CD4-positive, alpha-beta T cell (primary cell): Measurements from ENCODE around the gene CDC45. TPM values are rescaled to one million over a fixed set of nuclear protein-coding genes. Genes with fewer than 3 reads are reported as not detected.

Experiments
- ATAC-seq: fragments of 200-7000 bp; cut with Tn5 transposase; one replicate; pipeline ENCODE4 v1.10.0; 2022; ENCODE audit warnings: mild to moderate bottlenecking; ENCODE audit not compliant: poor library complexity
- CTCF ChIA-PET: fragments of 350-600 bp; sonication (Branson Sonifier 250); formaldehyde crosslinking; loops from one replicate; lab custom pipeline; 2021; ENCODE audit warnings: antibody characterized with exemption, inconsistent platforms; lab: Charles Lee
- POLR2A ChIA-PET: fragments of 350-600 bp; sonication (Branson Sonifier 250); formaldehyde crosslinking; loops from one replicate; lab custom pipeline; 2021; ENCODE audit warnings: antibody characterized with exemption, inconsistent platforms; lab: Charles Lee
- DNase-seq, 14 experiments: peaks; one replicate each; pipeline ENCODE4 v3.0.0-alpha.2; 2013 to 2020; ENCODE audit warnings: mixed read lengths in 2 of 14
- H3K27ac ChIP-seq, 2 donors: one replicate each; pipeline versions ENCODE4 v1.5.1 to v1.7.0; 2013; ENCODE audit warnings: low read length in 2 of 2, low read depth in 1 of 2, mild to moderate bottlenecking in 1 of 2
- H3K27me3 ChIP-seq, 2 experiments: 1 replicate in 1 of 2; 2 replicates in 1 of 2; pipeline versions ENCODE4 v1.6.1 to v1.7.0; 2013; ENCODE audit warnings: low read length in 2 of 2, control low read depth in 1 of 2, mild to moderate bottlenecking in 1 of 2, moderate library complexity in 1 of 2; ENCODE audit not compliant: insufficient read depth in 2 of 2, control insufficient read depth in 1 of 2
- H3K36me3 ChIP-seq: one replicate; pipeline ENCODE4 v1.6.1; 2013; ENCODE audit warnings: low read length, control low read depth; ENCODE audit not compliant: insufficient read depth
- H3K4me1 ChIP-seq: one replicate; pipeline ENCODE4 v1.6.1; 2013; ENCODE audit warnings: low read length, control low read depth; ENCODE audit not compliant: insufficient read depth
- H3K4me3 ChIP-seq: one replicate; pipeline ENCODE4 v1.5.1; 2013; ENCODE audit warnings: mild to moderate bottlenecking, low read length, moderate library complexity
- H3K9me3 ChIP-seq, 2 experiments: 1 replicate in 1 of 2; 2 replicates in 1 of 2; pipeline versions ENCODE4 v1.6.1 to v1.7.0; 2013; ENCODE audit warnings: low read length in 2 of 2, mild to moderate bottlenecking in 2 of 2, control low read depth in 1 of 2, moderate library complexity in 1 of 2; ENCODE audit not compliant: control insufficient read depth in 1 of 2, insufficient read depth in 1 of 2
- H3K27ac Mint-ChIP-seq: one replicate; pipeline ENCODE4 v1.8.0; 2020; ENCODE audit warnings: mixed read lengths
- H3K27me3 Mint-ChIP-seq: one replicate; pipeline ENCODE4 v1.8.0; 2021; ENCODE audit warnings: mixed read lengths
- H3K36me3 Mint-ChIP-seq: one replicate; pipeline ENCODE4 v1.8.0; 2021; ENCODE audit warnings: low read depth, mixed read lengths
- H3K4me1 Mint-ChIP-seq: one replicate; pipeline ENCODE4 v1.8.0; 2021; ENCODE audit warnings: low read depth, mixed read lengths
- H3K4me3 Mint-ChIP-seq: one replicate; pipeline ENCODE4 v1.8.0; 2020; ENCODE audit warnings: mild to moderate bottlenecking, mixed read lengths
- H3K9me3 Mint-ChIP-seq: one replicate; pipeline ENCODE4 v1.8.0; 2020; ENCODE audit warnings: mixed read lengths
- CTCF ChIP-seq: fragments of 200-600 bp; IDR thresholded peaks from one replicate; pipeline ENCODE4 v1.8.0; 2022; ENCODE audit warnings: antibody characterized with exemption, mild to moderate bottlenecking
- intact Hi-C, 2 experiments: fragments of 100-400 bp; cut with DNase I in 1 of 2; cut with micrococcal nuclease in 1 of 2; formaldehyde crosslinking; loops; one replicate each; pipeline versions ENCODE4 v1.15.1 to v1.9.0; 2023 to 2025; cut with DNase I, micrococcal nuclease
- total RNA-seq, 174 experiments: library from RNA in 2 of 174; stranded (reverse) in 2 of 174; gene quantifications; one replicate each; pipeline ENCODE4 v1.2.3 and lab custom pipeline; 2021 to 2026

The CDC45 gene
- total RNA-seq, 2 experiments from 2014 or later, result 0.75 to 0.82 TPM

GRCh38 chr22:19555651-19556050 is 75.9 kb downstream of the CDC45 start:
- H3K4me1 Mint-ChIP-seq, result no peaks in the 10 kb centered on the region

GRCh38 chr22:19556963-19557545 is 77.3 kb downstream of the CDC45 start:
- peaks cover 0 to 5% of the 10 kb centered on the region in 2 experiments for H3K9me3 ChIP-seq
- no peak for DNase-seq
- no peak overlapping the region for H3K4me3 ChIP-seq
- no peaks in the 10 kb centered on the region for H3K36me3 ChIP-seq
- no peaks in the 10 kb centered on the region for H3K4me1 ChIP-seq
- ChIA-PET POLR2A (no interaction called here), CTCF (no interaction called here)
- Mint-ChIP-seq H3K27ac (no peak overlapping the region), H3K36me3 (no peaks in the 10 kb centered on the region), H3K4me3 (no peak overlapping the region), H3K4me1 (no peaks in the 10 kb centered on the region), H3K27me3 (no peaks in the 10 kb centered on the region), H3K9me3 (no peaks in the 10 kb centered on the region)
- H3K27me3 ChIP-seq, result no peaks in the 10 kb centered on the region
- ATAC-seq, result no peak
- TF ChIP-seq CTCF, result no peak
- no peak overlapping the region for H3K27ac ChIP-seq
- intact Hi-C loops, result no loop called here

More at GRCh38 chr22:19555651-19556050, 75.9 kb downstream of the CDC45 start:
- H3K27me3 Mint-ChIP-seq, result no peaks in the 10 kb centered on the region
- H3K27ac Mint-ChIP-seq, result no peak overlapping the region
- POLR2A ChIA-PET, result no interaction called here
- no peak overlapping the region for H3K4me3 Mint-ChIP-seq
- Histone ChIP-seq H3K4me1 (no peaks in the 10 kb centered on the region), H3K27ac (no peak overlapping the region), H3K9me3 (peaks cover 0 to 5% of the 10 kb centered on the region in 2 experiments), H3K4me3 (no peak overlapping the region), H3K36me3 (no peaks in the 10 kb centered on the region), H3K27me3 (no peaks in the 10 kb centered on the region)
- intact Hi-C loops, result no loop called here
- CTCF ChIA-PET, result no interaction called here
- no peak for TF ChIP-seq CTCF
- H3K9me3 Mint-ChIP-seq, result no peaks in the 10 kb centered on the region
- no peaks in the 10 kb centered on the region for H3K36me3 Mint-ChIP-seq
- ATAC-seq, result no peak
- no peak for DNase-seq

GRCh38 chr22:19559324-19559811 is 79.6 kb downstream of the CDC45 start:
- TF ChIP-seq CTCF, result no peak
- Histone ChIP-seq H3K27me3 (no peaks in the 10 kb centered on the region), H3K9me3 (no peaks in the 10 kb centered on the region), H3K27ac (no peak overlapping the region), H3K4me3 (no peak overlapping the region), H3K36me3 (no peaks in the 10 kb centered on the region), H3K4me1 (no peaks in the 10 kb centered on the region)
- no peak overlapping the region for H3K27ac Mint-ChIP-seq
- intact Hi-C loops, result no loop called here
- DNase-seq, result no peak
- no peaks in the 10 kb centered on the region for H3K4me1 Mint-ChIP-seq
- H3K4me3 Mint-ChIP-seq, result no peak overlapping the region
- no peak for ATAC-seq
- no peaks in the 10 kb centered on the region for H3K36me3 Mint-ChIP-seq
- POLR2A ChIA-PET, result interaction anchor here (0.6 kb wide), 1 partner anchor 214 kb away, joined by 3 read pairs; no protein-coding TSS in a partner anchor
- no peaks in the 10 kb centered on the region for H3K27me3 Mint-ChIP-seq
- CTCF ChIA-PET, result no interaction called here
- H3K9me3 Mint-ChIP-seq, result no peaks in the 10 kb centered on the region
